Measurements from ENCODE around the gene NOL4L. TPM values are rescaled to one million over a fixed set of nuclear protein-coding genes. Genes with fewer than 3 reads are reported as not detected.

Gene NOL4L
- polyA plus RNA-seq, 3 donors = 1.1 to 30.9 (median 2.8) TPM

GRCh38 chr20:32577657-32578056, 7.5 kb downstream of the NOL4L start:
- Histone ChIP-seq H3K36me3 (replicated peaks in 1 of 2; ENCODE audit: control insufficient read depth in 1 of 2, insufficient read depth in 2 of 2, low read length in 2 of 2) (no peaks in the 10 kb centered on the region), H3K9ac (ENCODE audit: insufficient read depth, low read length, poor library complexity, severe bottlenecking) (no peak overlapping the region), H3K4me3 (replicated peaks in 1 of 3; ENCODE audit: low read depth in 2 of 3, low read length in 3 of 3) (no peak overlapping the region), H2AFZ (ENCODE audit: insufficient read depth, low read depth, low read length, poor library complexity, severe bottlenecking) (no peak overlapping the region), H3K4me1 (ENCODE audit: control insufficient read depth in 1 of 2, insufficient read depth in 2 of 2, low read length in 2 of 2) (peaks cover 34 to 38% of the 10 kb centered on the region in 2 donors), H3K79me2 (ENCODE audit: insufficient read depth, low read length) (peaks cover 7% of the 10 kb centered on the region), H3K27ac (ENCODE audit: low read depth in 1 of 2, low read length in 2 of 2) (no peak overlapping the region), H3K9me3 (replicated peaks in 1 of 2; ENCODE audit: control insufficient read depth in 1 of 2, insufficient read depth in 1 of 2, low read length in 2 of 2) (no peaks in the 10 kb centered on the region), H3K4me2 (replicated peaks; ENCODE audit: extremely low read depth, low read length, poor library complexity, severe bottlenecking) (no peak overlapping the region), H4K20me1 (ENCODE audit: insufficient read depth, low read length) (peaks cover 3% of the 10 kb centered on the region), H3K27me3 (ENCODE audit: control insufficient read depth in 2 of 2, insufficient read depth in 2 of 2, low read length in 2 of 2) (peaks cover 0 to 5% of the 10 kb centered on the region in 2 donors)
- H3K9me3 Mint-ChIP-seq = no peaks in the 10 kb centered on the region
- intact Hi-C loops (cut with micrococcal nuclease) = loop anchor here in 1 of 2 donors (5.0 kb wide), 1 partner anchor 35 kb away; no protein-coding TSS in a partner anchor
- 100% methylated on average over 3 of the region's 4 CpGs for WGBS (ENCODE audit: insufficient coverage)
- DNase-seq = no peak
- H3K27ac Mint-ChIP-seq = no peak overlapping the region
- peaks cover 4 to 10% (median 6%) of the 10 kb centered on the region in 3 donors for H3K27me3 Mint-ChIP-seq (ENCODE audit: low read depth in 3 of 3)
- peaks cover 0 to 4% of the 10 kb centered on the region in 2 donors for H3K36me3 Mint-ChIP-seq
- peaks cover 25% of the 10 kb centered on the region for H3K4me1 Mint-ChIP-seq
- TF ChIP-seq, protein P1, sequence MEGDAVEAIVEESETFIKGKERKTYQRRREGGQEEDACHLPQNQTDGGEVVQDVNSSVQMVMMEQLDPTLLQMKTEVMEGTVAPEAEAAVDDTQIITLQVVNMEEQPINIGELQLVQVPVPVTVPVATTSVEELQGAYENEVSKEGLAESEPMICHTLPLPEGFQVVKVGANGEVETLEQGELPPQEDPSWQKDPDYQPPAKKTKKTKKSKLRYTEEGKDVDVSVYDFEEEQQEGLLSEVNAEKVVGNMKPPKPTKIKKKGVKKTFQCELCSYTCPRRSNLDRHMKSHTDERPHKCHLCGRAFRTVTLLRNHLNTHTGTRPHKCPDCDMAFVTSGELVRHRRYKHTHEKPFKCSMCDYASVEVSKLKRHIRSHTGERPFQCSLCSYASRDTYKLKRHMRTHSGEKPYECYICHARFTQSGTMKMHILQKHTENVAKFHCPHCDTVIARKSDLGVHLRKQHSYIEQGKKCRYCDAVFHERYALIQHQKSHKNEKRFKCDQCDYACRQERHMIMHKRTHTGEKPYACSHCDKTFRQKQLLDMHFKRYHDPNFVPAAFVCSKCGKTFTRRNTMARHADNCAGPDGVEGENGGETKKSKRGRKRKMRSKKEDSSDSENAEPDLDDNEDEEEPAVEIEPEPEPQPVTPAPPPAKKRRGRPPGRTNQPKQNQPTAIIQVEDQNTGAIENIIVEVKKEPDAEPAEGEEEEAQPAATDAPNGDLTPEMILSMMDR (IDR thresholded peaks at IDR 0.05) = no peak
- no peak overlapping the region for H3K4me3 Mint-ChIP-seq

DNA sequence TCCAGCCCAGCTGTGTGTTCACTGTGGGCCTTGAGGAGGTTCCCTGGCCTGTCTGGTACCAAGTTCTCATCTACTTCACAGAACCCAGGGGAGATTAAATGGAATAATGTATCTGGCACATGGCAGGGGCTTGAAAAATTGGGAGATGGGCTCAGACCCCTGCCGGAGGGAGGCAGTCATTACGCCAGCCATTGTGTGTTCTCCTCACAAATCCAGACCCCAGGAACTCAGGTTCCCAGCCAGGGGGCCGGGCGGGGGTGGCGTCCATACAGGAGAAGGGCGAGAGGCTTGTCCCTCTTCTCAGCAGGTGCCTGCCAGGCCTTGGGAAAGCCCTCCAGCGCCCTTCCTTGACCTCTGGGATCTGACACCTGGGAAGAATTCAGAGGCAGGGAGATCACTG, 8.1 kb downstream of the NOL4L start:
- Mint-ChIP-seq H3K4me1 (peaks cover 21% of the 10 kb centered on the region), H3K36me3 (peaks cover 0 to 4% of the 10 kb centered on the region in 2 donors), H3K27me3 (ENCODE audit: low read depth in 3 of 3) (peaks cover 3 to 10% (median 5%) of the 10 kb centered on the region in 3 donors), H3K4me3 (no peak overlapping the region), H3K27ac (no peak overlapping the region), H3K9me3 (no peaks in the 10 kb centered on the region)
- intact Hi-C loops (cut with micrococcal nuclease) = loop anchor here in 1 of 2 donors (5.0 kb wide), 1 partner anchor 35 kb away; no protein-coding TSS in a partner anchor
- no peaks in the 10 kb centered on the region for H3K36me3 ChIP-seq (replicated peaks in 1 of 2; ENCODE audit: control insufficient read depth in 1 of 2, insufficient read depth in 2 of 2, low read length in 2 of 2)
- H3K9ac ChIP-seq (ENCODE audit: insufficient read depth, low read length, poor library complexity, severe bottlenecking) = no peak overlapping the region
- peaks cover 28 to 32% of the 10 kb centered on the region in 2 donors for H3K4me1 ChIP-seq (ENCODE audit: control insufficient read depth in 1 of 2, insufficient read depth in 2 of 2, low read length in 2 of 2)
- H3K79me2 ChIP-seq (ENCODE audit: insufficient read depth, low read length) = peaks cover 8% of the 10 kb centered on the region
- H4K20me1 ChIP-seq (ENCODE audit: insufficient read depth, low read length) = peaks cover 3% of the 10 kb centered on the region
- H3K27ac ChIP-seq (ENCODE audit: low read depth in 1 of 2, low read length in 2 of 2) = no peak overlapping the region
- H3K4me2 ChIP-seq (replicated peaks; ENCODE audit: extremely low read depth, low read length, poor library complexity, severe bottlenecking) = no peak overlapping the region
- H2AFZ ChIP-seq (ENCODE audit: insufficient read depth, low read depth, low read length, poor library complexity, severe bottlenecking) = no peak overlapping the region
- DNase-seq = no peak
- 95% methylated on average over 5 of the region's 7 CpGs for WGBS (ENCODE audit: insufficient coverage)
- TF ChIP-seq, protein P1 (IDR thresholded peaks at IDR 0.05) = no peak
- no peaks in the 10 kb centered on the region for H3K9me3 ChIP-seq (replicated peaks in 1 of 2; ENCODE audit: control insufficient read depth in 1 of 2, insufficient read depth in 1 of 2, low read length in 2 of 2)
- H3K27me3 ChIP-seq (ENCODE audit: control insufficient read depth in 2 of 2, insufficient read depth in 2 of 2, low read length in 2 of 2) = no peaks in the 10 kb centered on the region
- H3K4me3 ChIP-seq (replicated peaks in 1 of 3; ENCODE audit: low read depth in 2 of 3, low read length in 3 of 3) = no peak overlapping the region

All from CD14-positive monocyte (primary cell).